ENCODE measurements around the gene NELL1.

DNA sequence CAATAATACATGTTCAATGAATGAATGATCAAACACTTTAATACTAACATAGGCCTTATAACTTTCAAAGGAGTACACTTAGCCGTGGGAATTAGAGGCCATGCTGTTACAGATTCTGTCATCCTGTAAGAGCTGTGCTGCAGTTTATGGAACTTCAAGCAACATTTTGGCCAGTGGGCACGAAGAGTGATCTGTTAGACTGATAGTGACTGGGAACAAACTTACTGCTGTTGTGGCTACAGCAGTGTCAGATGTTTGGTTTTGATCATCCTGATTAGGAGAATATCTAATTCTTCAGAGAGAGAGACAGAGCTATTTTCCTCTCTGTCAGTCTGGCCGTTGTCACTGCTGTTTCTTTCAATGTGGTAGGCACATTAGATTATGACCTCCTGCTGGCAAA is 348.9 kb downstream of the NELL1 start:
- TF ChIP-seq, protein P1, sequence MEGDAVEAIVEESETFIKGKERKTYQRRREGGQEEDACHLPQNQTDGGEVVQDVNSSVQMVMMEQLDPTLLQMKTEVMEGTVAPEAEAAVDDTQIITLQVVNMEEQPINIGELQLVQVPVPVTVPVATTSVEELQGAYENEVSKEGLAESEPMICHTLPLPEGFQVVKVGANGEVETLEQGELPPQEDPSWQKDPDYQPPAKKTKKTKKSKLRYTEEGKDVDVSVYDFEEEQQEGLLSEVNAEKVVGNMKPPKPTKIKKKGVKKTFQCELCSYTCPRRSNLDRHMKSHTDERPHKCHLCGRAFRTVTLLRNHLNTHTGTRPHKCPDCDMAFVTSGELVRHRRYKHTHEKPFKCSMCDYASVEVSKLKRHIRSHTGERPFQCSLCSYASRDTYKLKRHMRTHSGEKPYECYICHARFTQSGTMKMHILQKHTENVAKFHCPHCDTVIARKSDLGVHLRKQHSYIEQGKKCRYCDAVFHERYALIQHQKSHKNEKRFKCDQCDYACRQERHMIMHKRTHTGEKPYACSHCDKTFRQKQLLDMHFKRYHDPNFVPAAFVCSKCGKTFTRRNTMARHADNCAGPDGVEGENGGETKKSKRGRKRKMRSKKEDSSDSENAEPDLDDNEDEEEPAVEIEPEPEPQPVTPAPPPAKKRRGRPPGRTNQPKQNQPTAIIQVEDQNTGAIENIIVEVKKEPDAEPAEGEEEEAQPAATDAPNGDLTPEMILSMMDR (IDR thresholded peaks at IDR 0.05), result no peak
- no peak for TF ChIP-seq POLR2A (IDR thresholded peaks at IDR 0.05)
